Esophagus squamous epithelium (tissue), 5 donors: ENCODE measurements around the gene ARVCF. TPM values are rescaled to one million over a fixed set of nuclear protein-coding genes. Genes with fewer than 3 reads are reported as not detected.

Experiments
- DNase-seq: peaks from one replicate; lab custom pipeline; 2025; lab: John Stamatoyannopoulos, UW
- H3K27ac ChIP-seq, 4 donors: fragments of 200-600 bp; sonication (generic); one replicate each; pipeline ENCODE4 v1.5.1; 2016 to 2019; ENCODE audit warnings: mild to moderate bottlenecking in 1 of 4
- H3K27me3 ChIP-seq, 4 donors: fragments of 200-600 bp; sonication (generic); 1 replicate in 3 of 4; 2 replicates in 1 of 4; pipeline versions ENCODE4 v1.5.1 to v1.6.0; 2017 to 2021; ENCODE audit warnings: antibody characterized with exemption in 1 of 4
- H3K36me3 ChIP-seq, 3 donors: fragments of 200-600 bp; sonication (generic); one replicate each; pipeline ENCODE4 v1.5.1; 2016 to 2019
- H3K4me1 ChIP-seq, 3 donors: fragments of 200-600 bp; sonication (generic); one replicate each; pipeline ENCODE4 v1.5.1; 2017 to 2019
- H3K4me3 ChIP-seq, 4 donors: fragments of 200-600 bp; sonication (generic); 1 replicate in 3 of 4; 2 replicates in 1 of 4; pipeline ENCODE4 v1.5.1; 2016 to 2019; ENCODE audit warnings: mild to moderate bottlenecking in 2 of 4, moderate library complexity in 1 of 4
- H3K9me3 ChIP-seq, 3 donors: fragments of 200-600 bp; sonication (generic); one replicate each; pipeline ENCODE4 v1.5.1; 2016 to 2019
- CTCF ChIP-seq, 6 experiments: fragments of 450-650 bp in 4 of 6; fragments of 200-600 bp in 2 of 6; sonication (generic) in 2 of 6; IDR thresholded peaks; one replicate each; pipeline ENCODE4 v1.5.1; 2016 to 2019; ENCODE audit warnings: antibody characterized with exemption in 6 of 6, mild to moderate bottlenecking in 4 of 6, moderate library complexity in 4 of 6
- POLR2A ChIP-seq, 4 donors: fragments of 450-650 bp; IDR thresholded peaks; one replicate each; pipeline ENCODE4 v1.6.1; 2017; ENCODE audit warnings: antibody characterized with exemption in 4 of 4, mild to moderate bottlenecking in 4 of 4, moderate library complexity in 3 of 4
- WGBS, 2 donors: methylation state at CpG; one replicate each; pipeline ENCODE4 v1.1.5; 2018; 5-methylcytosine and 5-hydroxymethylcytosine counted together
- intact Hi-C: fragments of 100-400 bp; cut with DNase I; formaldehyde crosslinking; loops from one replicate; pipeline ENCODE4 v1.15.0; 2022
- total RNA-seq, 4 donors: library from RNA; depleted of rRNA; stranded (reverse); fragments of >200 nt; gene quantifications; one replicate each; pipeline ENCODE4 v1.1.0, GENCODE V29; 2016
- donor health status: DM: yes; HTN: yes; CAD: no.

ARVCF gene
- total RNA-seq, 4 donors from 2014 or later, result 3.1 to 10.9 (median 7.1) TPM

GRCh38 chr22:20060700-20061480 is 44.3 kb upstream of the ARVCF start:
- Histone ChIP-seq H3K9me3 (no peaks in the 10 kb centered on the region), H3K4me3 (no peak overlapping the region), H3K36me3 (peaks cover 20 to 77% (median 27%) of the 10 kb centered on the region in 3 donors), H3K27ac (no peak overlapping the region), H3K4me1 (peaks cover 17 to 38% (median 30%) of the 10 kb centered on the region in 3 donors), H3K27me3 (no peaks in the 10 kb centered on the region)
- TF ChIP-seq CTCF (IDR thresholded peaks at IDR 0.05) (no peak), POLR2A (IDR thresholded peaks at IDR 0.05) (no peak)
- intact Hi-C loops, result no loop called here
- 78 to 88% methylated on average over 3 to 6 of the region's 10 CpGs for WGBS, 2 donors
- no peak for DNase-seq

GRCh38 chr22:20058989-20059770 is 42.6 kb upstream of the ARVCF start:
- H3K9me3 ChIP-seq, result no peaks in the 10 kb centered on the region
- intact Hi-C loops, result no loop called here
- 83 to 87% methylated on average over 10 of the region's 10 CpGs for WGBS, 2 donors
- no peaks in the 10 kb centered on the region for H3K27me3 ChIP-seq
- TF ChIP-seq POLR2A (IDR thresholded peaks at IDR 0.05), result no peak
- peaks cover 16 to 33% (median 30%) of the 10 kb centered on the region in 3 donors for H3K4me1 ChIP-seq
- H3K27ac ChIP-seq, result no peak overlapping the region
- H3K36me3 ChIP-seq, result peaks cover 23 to 80% (median 29%) of the 10 kb centered on the region in 3 donors
- no peak for DNase-seq
- no peak overlapping the region for H3K4me3 ChIP-seq

- no peak overlapping the region for H3K4me3 ChIP-seq
- DNase-seq, result no peak
- peaks cover 25 to 80% (median 38%) of the 10 kb centered on the region in 3 donors for H3K36me3 ChIP-seq
- 90 to 94% methylated on average over 10 to 11 of the region's 13 CpGs for WGBS, 2 donors
- H3K27me3 ChIP-seq, result no peaks in the 10 kb centered on the region
- H3K9me3 ChIP-seq, result no peaks in the 10 kb centered on the region
- TF ChIP-seq POLR2A (IDR thresholded peaks at IDR 0.05) (no peak), CTCF (IDR thresholded peaks at IDR 0.05) (no peak)
- H3K4me1 ChIP-seq, result peaks cover 8 to 20% (median 15%) of the 10 kb centered on the region in 3 donors
- intact Hi-C loops, result no loop called here
- H3K27ac ChIP-seq, result no peak overlapping the region
These were observed 41.1 kb upstream of the ARVCF start for GRCh38 chr22:20057596-20058268.

GRCh38 chr22:20056696-20057386 is 40.2 kb upstream of the ARVCF start:
- intact Hi-C loops, result no loop called here
- Histone ChIP-seq H3K36me3 (peaks cover 17 to 80% (median 29%) of the 10 kb centered on the region in 3 donors), H3K27ac (no peak overlapping the region), H3K27me3 (no peaks in the 10 kb centered on the region), H3K4me1 (peaks cover 1 to 18% (median 7%) of the 10 kb centered on the region in 3 donors), H3K4me3 (no peak overlapping the region), H3K9me3 (no peaks in the 10 kb centered on the region)
- TF ChIP-seq POLR2A (IDR thresholded peaks at IDR 0.05), result no peak
- no peak for TF ChIP-seq CTCF (IDR thresholded peaks at IDR 0.05)
- 90 to 96% methylated on average over 5 to 12 of the region's 16 CpGs for WGBS, 2 donors
- DNase-seq, result no peak

GRCh38 chr22:20056161-20056560 is 39.5 kb upstream of the ARVCF start:
- DNase-seq, result no peak
- Histone ChIP-seq H3K27ac (no peak overlapping the region), H3K36me3 (peaks cover 17 to 80% (median 22%) of the 10 kb centered on the region in 3 donors), H3K4me1 (peaks cover 0 to 12% (median under 1%) of the 10 kb centered on the region in 3 donors), H3K27me3 (no peaks in the 10 kb centered on the region), H3K9me3 (no peaks in the 10 kb centered on the region), H3K4me3 (no peak overlapping the region)
- no peak for TF ChIP-seq POLR2A (IDR thresholded peaks at IDR 0.05)
- no peak for TF ChIP-seq CTCF (IDR thresholded peaks at IDR 0.05)
- intact Hi-C loops, result no loop called here
- 84 to 93% methylated on average over 6 to 10 of the region's 10 CpGs for WGBS, 2 donors
